ENCODE data around the gene SMIM32.

DNA sequence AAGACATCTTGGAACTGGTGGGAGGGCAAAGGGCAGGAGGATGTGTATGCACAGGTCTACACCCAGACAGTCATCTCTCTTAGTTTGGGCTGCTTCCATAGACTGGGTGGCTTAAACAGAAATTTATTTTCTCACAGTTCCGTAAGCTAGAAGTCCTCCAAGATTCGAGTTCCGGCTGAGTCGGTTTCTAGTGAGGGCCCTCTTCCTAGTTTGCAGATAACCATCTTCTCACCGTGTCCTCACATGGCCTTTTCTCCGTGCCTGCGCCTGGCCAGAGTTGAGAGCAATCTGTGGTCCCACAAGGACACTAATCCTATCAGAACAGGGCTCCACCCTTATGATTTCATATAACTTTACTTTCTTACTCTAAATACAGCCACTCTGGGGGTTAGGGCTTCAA lies 4.1 kb downstream of the SMIM32 start:
- no peak for TF ChIP-seq SIN3A (IDR thresholded peaks at IDR 0.05; ENCODE audit: borderline replicate concordance, insufficient read depth, low read length)
- TF ChIP-seq POLR2AphosphoS5 (IDR thresholded peaks at IDR 0.05; ENCODE audit: low read depth, low read length): no peak
- TF ChIP-seq, protein P1, sequence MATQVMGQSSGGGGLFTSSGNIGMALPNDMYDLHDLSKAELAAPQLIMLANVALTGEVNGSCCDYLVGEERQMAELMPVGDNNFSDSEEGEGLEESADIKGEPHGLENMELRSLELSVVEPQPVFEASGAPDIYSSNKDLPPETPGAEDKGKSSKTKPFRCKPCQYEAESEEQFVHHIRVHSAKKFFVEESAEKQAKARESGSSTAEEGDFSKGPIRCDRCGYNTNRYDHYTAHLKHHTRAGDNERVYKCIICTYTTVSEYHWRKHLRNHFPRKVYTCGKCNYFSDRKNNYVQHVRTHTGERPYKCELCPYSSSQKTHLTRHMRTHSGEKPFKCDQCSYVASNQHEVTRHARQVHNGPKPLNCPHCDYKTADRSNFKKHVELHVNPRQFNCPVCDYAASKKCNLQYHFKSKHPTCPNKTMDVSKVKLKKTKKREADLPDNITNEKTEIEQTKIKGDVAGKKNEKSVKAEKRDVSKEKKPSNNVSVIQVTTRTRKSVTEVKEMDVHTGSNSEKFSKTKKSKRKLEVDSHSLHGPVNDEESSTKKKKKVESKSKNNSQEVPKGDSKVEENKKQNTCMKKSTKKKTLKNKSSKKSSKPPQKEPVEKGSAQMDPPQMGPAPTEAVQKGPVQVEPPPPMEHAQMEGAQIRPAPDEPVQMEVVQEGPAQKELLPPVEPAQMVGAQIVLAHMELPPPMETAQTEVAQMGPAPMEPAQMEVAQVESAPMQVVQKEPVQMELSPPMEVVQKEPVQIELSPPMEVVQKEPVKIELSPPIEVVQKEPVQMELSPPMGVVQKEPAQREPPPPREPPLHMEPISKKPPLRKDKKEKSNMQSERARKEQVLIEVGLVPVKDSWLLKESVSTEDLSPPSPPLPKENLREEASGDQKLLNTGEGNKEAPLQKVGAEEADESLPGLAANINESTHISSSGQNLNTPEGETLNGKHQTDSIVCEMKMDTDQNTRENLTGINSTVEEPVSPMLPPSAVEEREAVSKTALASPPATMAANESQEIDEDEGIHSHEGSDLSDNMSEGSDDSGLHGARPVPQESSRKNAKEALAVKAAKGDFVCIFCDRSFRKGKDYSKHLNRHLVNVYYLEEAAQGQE (IDR thresholded peaks at IDR 0.05; ENCODE audit: insufficient read depth in 1 of 2, low read depth in 2 of 2, low read length in 2 of 2): no peak
- TF ChIP-seq TAF1 (IDR thresholded peaks at IDR 0.05; ENCODE audit: borderline replicate concordance, insufficient read depth, low read length): no peak

All from PFSK-1 (cell line).